CD4-positive, alpha-beta T cell treated with Interleukin-21 for 1 hour (primary cell): Measurements from ENCODE around the gene EPB42.
"Not testable (repeated sequence)": the region's sequence is repeated elsewhere in the genome, so short reads cannot be mapped to it uniquely, and the experiment has no call there.

Experiments
- DNase-seq: peaks from one replicate; pipeline ENCODE4 v3.0.0-alpha.2; 2020

The EPB42 gene

GRCh38 chr15:43184407-43185124 is 36.3 kb downstream of the EPB42 start:
- peak; percentile 7 for DNase-seq

GRCh38 chr15:43183270-43183669 is 37.5 kb downstream of the EPB42 start:
- DNase-seq = no peak

GRCh38 chr15:43177147-43177546 is 43.7 kb downstream of the EPB42 start:
- DNase-seq = not testable (repeated sequence)

GRCh38 chr15:43175656-43176309 is 45.0 kb downstream of the EPB42 start:
- DNase-seq = not testable (repeated sequence)

GRCh38 chr15:43169888-43170287 is 50.9 kb downstream of the EPB42 start:
- DNase-seq = no peak

GRCh38 chr15:43168192-43169107 is 52.4 kb downstream of the EPB42 start:
- DNase-seq = no peak

- DNase-seq = not testable (repeated sequence)
These were observed 53.6 kb downstream of the EPB42 start for GRCh38 chr15:43167261-43167660.

GRCh38 chr15:43165801-43166325 is 55.0 kb downstream of the EPB42 start:
- no peak for DNase-seq

- no peak for DNase-seq
These were observed 67.5 kb downstream of the EPB42 start for GRCh38 chr15:43153269-43153668.

- DNase-seq = peak; percentile 65
These were observed 69.1 kb downstream of the EPB42 start for GRCh38 chr15:43151688-43152087.

- DNase-seq = no peak
These were observed 70.5 kb downstream of the EPB42 start for GRCh38 chr15:43150191-43150929.
